Psoas muscle (tissue), 8 donors: ENCODE measurements around the gene NCKAP1. TPM values are rescaled to one million over a fixed set of nuclear protein-coding genes. Genes with fewer than 3 reads are reported as not detected.

Experiments used
- ATAC-seq, 4 donors: fragments of 200-7000 bp; cut with Tn5 transposase; one replicate each; pipeline ENCODE4 v1.9.1; 2020; ENCODE audit warnings: moderate library complexity in 3 of 4, mild to moderate bottlenecking in 2 of 4
- DNase-seq, 2 donors: peaks; one replicate each; pipeline ENCODE4 v3.0.0-alpha.2; 2020
- H3K27ac ChIP-seq: fragments of 200-600 bp; one replicate; pipeline ENCODE4 v1.8.0; 2022
- H3K27me3 ChIP-seq, 3 donors: fragments of 200-600 bp in 1 of 3; one replicate each; pipeline versions ENCODE4 v1.6.1 to v1.8.0; 2013 to 2022; ENCODE audit warnings: low read length in 2 of 3, mild to moderate bottlenecking in 2 of 3, moderate library complexity in 1 of 3; ENCODE audit not compliant: insufficient read depth in 3 of 3
- H3K36me3 ChIP-seq, 2 donors: fragments of 200-600 bp in 1 of 2; one replicate each; pipeline versions ENCODE4 v1.6.1 to v1.8.0; 2013 to 2022; ENCODE audit warnings: low read depth in 1 of 2, mild to moderate bottlenecking in 1 of 2, moderate library complexity in 1 of 2; ENCODE audit not compliant: insufficient read depth in 1 of 2
- H3K4me1 ChIP-seq: fragments of 200-600 bp; one replicate; pipeline ENCODE4 v1.8.0; 2022
- H3K4me3 ChIP-seq: fragments of 200-600 bp; one replicate; pipeline ENCODE4 v1.8.0; 2022; ENCODE audit warnings: mild to moderate bottlenecking
- H3K9me3 ChIP-seq: fragments of 200-600 bp; one replicate; pipeline ENCODE4 v1.8.0; 2022
- CTCF ChIP-seq: fragments of 200-600 bp; IDR thresholded peaks from one replicate; pipeline ENCODE4 v1.8.0; 2022; ENCODE audit warnings: antibody characterized with exemption
- WGBS, 3 donors: extraction: QIAGEN DNeasy Blood & Tissue Kit; methylation state at CpG; one replicate each; pipeline versions ENCODE4 v1.1.6 to v1.1.7; 2013; 5-methylcytosine and 5-hydroxymethylcytosine counted together
- intact Hi-C, 2 donors: fragments of 100-400 bp; cut with DNase I; formaldehyde crosslinking; loops; one replicate each; pipeline versions ENCODE4 v1.11.0 to v1.14.2; 2022
- polyA plus RNA-seq, 3 donors: library from polyadenylated mRNA; stranded (reverse); fragments of 200-250 nt; gene quantifications; one replicate each; pipeline ENCODE4 v1.2.3, GENCODE V29; 2013
- total RNA-seq, 4 donors: library from RNA; stranded (reverse); fragmentation: NEBNext Ultra II Directional in 2 of 4; extraction: Animal tissue kit (Norgen Biotek cat#: 25700) in 2 of 4; gene quantifications; one replicate each; pipeline versions ENCODE4 v1.2.1 to v1.2.4, GENCODE V29; 2021 to 2023
- donor health status: healthy with polysubstance abuse.
- donor health status: DM: no; HTN: no; CAD: no; lungs with moderate emphysema.
- donor health status: Bipolar disorder and iron deficiency.
- donor health status: healthy.
- donor health status: DM: yes; HTN: yes; CAD: no.
- donor health status: DM: no; HTN: no; CAD: no.
- donor health status: DM: no; HTN: no; CAD: no.
- donor health status: DM: yes; HTN: yes; CAD: no.

The NCKAP1 gene
- total and polyA plus RNA-seq, 7 donors = 94.1 to 262 (median 120) TPM

GRCh38 chr2:182898718-182899117 is 139.5 kb downstream of the NCKAP1 start:
- DNase-seq (no peak), ATAC-seq (no peak)
- Histone ChIP-seq H3K9me3 (no peaks in the 10 kb centered on the region), H3K36me3 (no peaks in the 10 kb centered on the region), H3K27me3 (no peaks in the 10 kb centered on the region), H3K4me1 (no peaks in the 10 kb centered on the region), H3K4me3 (no peak overlapping the region), H3K27ac (no peak overlapping the region)
- no peak for TF ChIP-seq CTCF
- intact Hi-C loops = no loop called here
- 80 to 96% (median 87%) methylated on average over 1 of the region's 1 CpG for WGBS, 3 donors

- WGBS, 3 donors = 88 to 93% (median 90%) methylated on average over 1 of the region's 1 CpG
- no peaks in the 10 kb centered on the region for H3K36me3 ChIP-seq
- H3K27ac ChIP-seq = no peak overlapping the region
- no peaks in the 10 kb centered on the region for H3K4me1 ChIP-seq
- no peak for DNase-seq
- TF ChIP-seq CTCF = no peak
- H3K27me3 ChIP-seq = no peaks in the 10 kb centered on the region
- ATAC-seq = no peak
- intact Hi-C loops = no loop called here
- H3K9me3 ChIP-seq = no peaks in the 10 kb centered on the region
- no peak overlapping the region for H3K4me3 ChIP-seq
Observed at GRCh38 chr2:182897137-182897536, 141.1 kb downstream of the NCKAP1 start.

- 93 to 97% (median 93%) methylated on average over 6 of the region's 6 CpGs for WGBS, 3 donors
- TF ChIP-seq CTCF = no peak
- ATAC-seq = no peak
- Histone ChIP-seq H3K27me3 (no peaks in the 10 kb centered on the region), H3K4me1 (no peaks in the 10 kb centered on the region), H3K36me3 (no peaks in the 10 kb centered on the region), H3K9me3 (no peaks in the 10 kb centered on the region), H3K4me3 (no peak overlapping the region), H3K27ac (no peak overlapping the region)
- no peak for DNase-seq
- intact Hi-C loops = no loop called here
Observed at GRCh38 chr2:182895798-182896197, 142.5 kb downstream of the NCKAP1 start.

- no peak for TF ChIP-seq CTCF
- WGBS, 3 donors = 89 to 97% (median 95%) methylated on average over 4 of the region's 4 CpGs
- no peak for ATAC-seq
- Histone ChIP-seq H3K27me3 (no peaks in the 10 kb centered on the region), H3K4me3 (no peak overlapping the region), H3K4me1 (no peaks in the 10 kb centered on the region), H3K27ac (no peak overlapping the region), H3K36me3 (no peaks in the 10 kb centered on the region), H3K9me3 (no peaks in the 10 kb centered on the region)
- DNase-seq = no peak
- intact Hi-C loops = no loop called here
Observed at GRCh38 chr2:182895169-182895568, 143.1 kb downstream of the NCKAP1 start.

- DNase-seq = no peak
- 77 to 90% (median 80%) methylated on average over 9 of the region's 9 CpGs for WGBS, 3 donors
Observed at GRCh38 chr2:182894174-182894573, 144.1 kb downstream of the NCKAP1 start.

More at GRCh38 chr2:182894174-182894573, 144.1 kb downstream of the NCKAP1 start:
- Histone ChIP-seq H3K36me3 (no peaks in the 10 kb centered on the region), H3K27me3 (no peaks in the 10 kb centered on the region), H3K4me1 (no peaks in the 10 kb centered on the region), H3K9me3 (no peaks in the 10 kb centered on the region), H3K27ac (no peak overlapping the region), H3K4me3 (no peak overlapping the region)
- ATAC-seq = peak in 3 of 4 donors; percentile 37 to 55 (median 44)
- TF ChIP-seq CTCF = no peak
- intact Hi-C loops = no loop called here
